Adrenal gland (tissue), 12 donors: Measurements from ENCODE around the gene WDR19. TPM values are rescaled to one million over a fixed set of nuclear protein-coding genes. Genes with fewer than 3 reads are reported as not detected.

Experiments
- DNase-seq, 7 donors: peaks; one replicate each; pipeline ENCODE4 v3.0.0-alpha.2; 2019 to 2020
- H3K27ac ChIP-seq, 5 donors: fragments of 200-600 bp; sonication (generic) in 4 of 5; 1 replicate in 3 of 5; 2 replicates in 2 of 5; pipeline versions ENCODE4 v1.5.1 to v1.8.0; 2016 to 2020; ENCODE audit warnings: mild to moderate bottlenecking in 1 of 5
- H3K27me3 ChIP-seq: fragments of 200-600 bp; 2 replicates; pipeline ENCODE4 v1.8.0; 2021
- H3K36me3 ChIP-seq, 2 donors: fragments of 200-600 bp; replicated peaks in 1 of 2; 1 replicate in 1 of 2; 2 replicates in 1 of 2; pipeline versions ENCODE4 v1.5.1 to v1.8.0; 2018 to 2022
- H3K4me1 ChIP-seq, 2 donors: fragments of 200-600 bp; replicated peaks in 1 of 2; 1 replicate in 1 of 2; 2 replicates in 1 of 2; pipeline versions ENCODE4 v1.5.1 to v1.8.0; 2018 to 2021
- H3K4me3 ChIP-seq, 4 donors: fragments of 200-600 bp; sonication (generic) in 3 of 4; one replicate each; pipeline ENCODE4 v1.5.1; 2016 to 2018
- H3K9me3 ChIP-seq, 3 donors: fragments of 200-600 bp; sonication (generic) in 1 of 3; replicated peaks in 1 of 3; 1 replicate in 2 of 3; 2 replicates in 1 of 3; pipeline versions ENCODE4 v1.5.1 to v1.8.0; 2016 to 2021
- CTCF ChIP-seq, 6 experiments: fragments of 450-650 bp in 4 of 6; fragments of 200-600 bp in 2 of 6; sonication (generic) in 1 of 6; IDR thresholded peaks; 1 replicate in 5 of 6; 2 replicates in 1 of 6; pipeline versions ENCODE4 v1.5.1 to v1.8.0; 2016 to 2021; ENCODE audit warnings: antibody characterized with exemption in 6 of 6, mild to moderate bottlenecking in 2 of 6, moderate library complexity in 1 of 6
- POLR2A ChIP-seq, 2 donors: fragments of 450-650 bp; IDR thresholded peaks; one replicate each; pipeline ENCODE4 v1.6.1; 2017; ENCODE audit warnings: antibody characterized with exemption in 2 of 2, mild to moderate bottlenecking in 2 of 2, moderate library complexity in 1 of 2
- WGBS, 4 donors: extraction: QIAGEN DNeasy Blood & Tissue Kit in 2 of 4; methylation state at CpG; one replicate each; pipeline versions ENCODE4 v1.1.5 to v1.1.7; 2013 to 2017; 5-methylcytosine and 5-hydroxymethylcytosine counted together
- intact Hi-C, 2 donors: fragments of 100-400 bp; cut with DNase I; formaldehyde crosslinking; loops; one replicate each; pipeline versions ENCODE4 v1.14.1 to v1.15.0; 2022 to 2023
- polyA plus RNA-seq, 3 donors: library from polyadenylated mRNA; stranded (reverse); fragments of 200-250 nt in 2 of 3; fragments of 350-450 nt in 1 of 3; fragmentation: Illumina TruSeq in 1 of 3; extraction: RNeasy Lipid Tissue Mini Kit (QIAGEN cat#74804) in 1 of 3; gene quantifications; one replicate each; pipeline ENCODE4 v1.2.3, GENCODE V29; 2013 to 2014
- total RNA-seq, 9 donors: library from RNA; depleted of rRNA in 4 of 9; stranded (reverse); fragments of >200 nt in 4 of 9; fragments of 120-200 nt in 1 of 9; fragmentation: NEBNext Ultra II Directional in 1 of 9; extraction: Animal tissue kit (Norgen Biotek cat#: 25700) in 1 of 9; gene quantifications; one replicate each; pipeline versions ENCODE4 v1.1.0 to v1.2.4, GENCODE V29; 2013 to 2023
- donor health status: healthy with polysubstance abuse.
- donor health status: Bipolar disorder and iron deficiency.
- donor health status: DM: yes; HTN: yes; CAD: no.
- donor health status: DM: no; HTN: no; CAD: no.
- donor health status: DM: no; HTN: no; CAD: no.
- donor health status: DM: yes; HTN: yes; CAD: no.

Gene WDR19
- total and polyA plus RNA-seq, 12 donors: 11.3 to 136 (median 42.6) TPM

DNA sequence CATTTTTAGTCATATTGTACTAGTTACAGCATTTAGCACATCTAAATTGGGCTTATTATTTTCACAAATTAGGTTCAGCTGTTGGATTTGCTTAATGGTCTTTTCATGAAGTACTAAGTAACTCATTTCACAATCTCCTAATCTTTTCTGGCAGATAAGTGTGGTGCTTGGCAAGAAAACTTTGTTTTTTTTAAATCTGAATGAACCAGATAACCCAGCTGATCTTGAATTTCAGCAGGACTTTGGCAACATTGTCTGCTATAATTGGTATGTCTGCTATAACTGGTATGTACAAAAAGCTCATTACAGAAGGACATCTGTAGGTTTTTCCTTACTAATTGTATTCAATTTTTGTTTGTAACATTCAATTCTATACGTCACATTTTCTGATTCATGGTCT is 22.7 kb downstream of the WDR19 start:
- peak in 2 of 7 donors; percentile 13 to 20 for DNase-seq
- TF ChIP-seq POLR2A (IDR thresholded peaks at IDR 0.05) (no peak), CTCF (IDR thresholded peaks at IDR 0.05) (no peak)

GRCh38 chr4:39205476-39205875 is 23.1 kb downstream of the WDR19 start:
- H3K27ac ChIP-seq: no peak overlapping the region
- no peaks in the 10 kb centered on the region for H3K27me3 ChIP-seq
- peaks cover 0 to 4% of the 10 kb centered on the region in 2 donors for H3K4me1 ChIP-seq
- no peaks in the 10 kb centered on the region for H3K9me3 ChIP-seq
- H3K36me3 ChIP-seq: peaks cover 0 to 23% of the 10 kb centered on the region in 2 donors
- TF ChIP-seq CTCF (IDR thresholded peaks at IDR 0.05) (no peak), POLR2A (IDR thresholded peaks at IDR 0.05) (no peak)
- no peak for DNase-seq
- H3K4me3 ChIP-seq: no peak overlapping the region
- WGBS, 4 donors: 88 to 94% (median 89%) methylated on average over 3 of the region's 3 CpGs
- intact Hi-C loops: no loop called here

More for the DNA sequence above, 22.7 kb downstream of the WDR19 start:
- H3K9me3 ChIP-seq: no peaks in the 10 kb centered on the region
- peaks cover 0 to 4% of the 10 kb centered on the region in 2 donors for H3K4me1 ChIP-seq
- H3K27ac ChIP-seq: no peak overlapping the region
- intact Hi-C loops: no loop called here
- no peaks in the 10 kb centered on the region for H3K27me3 ChIP-seq
- 73 to 85% (median 85%) methylated on average over 1 of the region's 1 CpG for WGBS, 4 donors
- H3K36me3 ChIP-seq: peaks cover 0 to 22% of the 10 kb centered on the region in 2 donors
- no peak overlapping the region for H3K4me3 ChIP-seq

DNA sequence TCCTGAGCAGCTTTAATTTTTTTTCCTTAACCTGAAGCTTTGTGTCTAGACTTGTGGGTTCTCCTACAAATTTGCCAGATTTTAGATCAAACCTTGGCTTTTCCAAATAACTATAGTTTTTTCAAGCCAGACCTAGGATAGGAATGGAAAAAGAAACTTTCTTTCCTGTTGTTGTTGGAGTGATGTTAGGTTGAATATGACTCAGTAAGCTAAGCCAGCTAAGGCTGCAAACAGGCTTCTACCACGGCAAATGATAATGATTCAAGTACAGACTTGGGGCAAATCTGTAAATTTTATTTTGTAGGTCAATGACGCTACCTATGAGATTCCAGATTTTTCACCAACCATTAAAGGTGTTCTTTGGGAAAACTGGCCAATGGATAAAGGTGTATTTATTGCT is 45.6 kb downstream of the WDR19 start:
- H3K36me3 ChIP-seq: no peaks in the 10 kb centered on the region
- no peaks in the 10 kb centered on the region for H3K4me1 ChIP-seq
- no peak overlapping the region for H3K4me3 ChIP-seq
- H3K27ac ChIP-seq: no peak overlapping the region
- H3K27me3 ChIP-seq: no peaks in the 10 kb centered on the region
- no peak for DNase-seq
- WGBS, 4 donors: 66 to 91% (median 87%) methylated on average over 2 of the region's 2 CpGs
- intact Hi-C loops: no loop called here
- H3K9me3 ChIP-seq: no peaks in the 10 kb centered on the region
- TF ChIP-seq CTCF (IDR thresholded peaks at IDR 0.05) (no peak), POLR2A (IDR thresholded peaks at IDR 0.05) (no peak)

DNA sequence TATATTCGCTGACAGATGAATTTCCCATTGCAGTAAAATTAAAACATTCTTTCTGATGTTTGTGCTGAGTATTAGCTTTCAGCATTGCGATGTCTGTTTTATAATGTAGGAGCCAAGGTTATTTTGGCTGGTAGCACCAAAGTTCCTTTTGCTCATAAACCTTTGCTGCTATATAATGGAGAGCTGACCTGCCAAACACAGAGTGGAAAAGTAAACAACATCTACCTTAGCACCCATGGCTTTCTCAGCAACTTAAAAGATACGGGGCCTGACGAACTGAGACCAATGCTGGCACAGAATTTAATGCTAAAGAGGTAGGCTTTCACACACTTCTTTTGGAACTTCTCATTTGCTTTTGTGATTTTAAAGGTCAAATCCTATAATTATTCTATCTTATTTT is 46.0 kb downstream of the WDR19 start:
- DNase-seq: no peak
- Histone ChIP-seq H3K27ac (no peak overlapping the region), H3K36me3 (no peaks in the 10 kb centered on the region), H3K4me3 (no peak overlapping the region), H3K4me1 (no peaks in the 10 kb centered on the region), H3K9me3 (no peaks in the 10 kb centered on the region), H3K27me3 (no peaks in the 10 kb centered on the region)
- WGBS, 4 donors: 90 to 96% (median 93%) methylated on average over 4 of the region's 4 CpGs
- TF ChIP-seq POLR2A (IDR thresholded peaks at IDR 0.05): no peak
- no peak for TF ChIP-seq CTCF (IDR thresholded peaks at IDR 0.05)
- intact Hi-C loops: no loop called here
